ENCODE measurements around the gene SHC1.

GRCh38 chr1:154992721-154993571, 22.4 kb upstream of the SHC1 start:
- no peak for TF ChIP-seq EZH2 (IDR thresholded peaks at IDR 0.05)
- TF ChIP-seq POLR2AphosphoS5 (IDR thresholded peaks at IDR 0.05; ENCODE audit: borderline replicate concordance, low read depth, low read length) = no peak

Data from SK-N-MC (cell line).